ENCODE data around the gene TAOK3. TPM values are rescaled to one million over a fixed set of nuclear protein-coding genes. Genes with fewer than 3 reads are reported as not detected.

TAOK3 gene
- total and polyA plus RNA-seq, 2 of the 8 experiments (the other 6 are each of a cell fraction or from before 2014, with no cell fraction given) = 5.2 to 9.3 TPM

DNA sequence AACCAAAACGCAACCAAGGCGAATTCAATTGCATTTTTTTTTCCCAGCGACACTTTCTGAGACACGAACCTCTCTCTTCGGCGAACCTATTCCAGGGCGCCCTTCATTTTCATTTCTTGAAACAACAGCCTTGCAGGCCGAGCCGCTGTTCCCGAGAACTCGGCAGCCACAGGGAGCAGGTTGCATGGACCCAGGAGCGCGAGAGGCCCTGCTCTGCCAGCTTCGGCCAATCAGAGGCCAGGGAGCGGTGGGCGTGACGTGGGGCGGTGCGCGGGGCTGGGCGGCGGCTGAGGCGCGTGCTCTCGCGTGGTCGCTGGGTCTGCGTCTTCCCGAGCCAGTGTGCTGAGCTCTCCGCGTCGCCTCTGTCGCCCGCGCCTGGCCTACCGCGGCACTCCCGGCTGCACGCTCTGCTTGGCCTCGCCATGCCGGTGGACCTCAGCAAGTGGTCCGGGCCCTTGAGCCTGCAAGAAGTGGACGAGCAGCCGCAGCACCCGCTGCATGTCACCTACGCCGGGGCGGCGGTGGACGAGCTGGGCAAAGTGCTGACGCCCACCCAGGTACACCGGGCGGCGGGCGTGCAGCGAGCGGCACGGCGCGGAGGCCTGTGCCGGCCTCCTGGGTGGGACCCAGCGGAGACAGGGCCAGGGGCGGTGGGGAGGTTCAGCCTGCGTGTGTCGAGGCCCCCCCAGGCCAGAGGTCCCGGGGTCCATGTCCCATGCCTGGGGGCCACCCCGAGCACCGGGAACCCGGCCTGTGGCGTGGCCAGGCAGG, 236.7 kb downstream of the TAOK3 start, which contains the start of gene PEBP1 (continued):
- no peak for TF ChIP-seq SAP30 (IDR thresholded peaks at IDR 0.05; ENCODE audit: insufficient read depth, insufficient replicate concordance, low read length)
- no peak for TF ChIP-seq MAFK (IDR thresholded peaks at IDR 0.05; ENCODE audit: low read depth, low read length)
- 0 out of 4 replicates have a peak, but pooled peaks of 1 of the 2 experiments have one; percentile 52 for TF ChIP-seq SIN3A (conservative IDR thresholded peaks at IDR 0.05 in 1 of 2, IDR thresholded peaks at IDR 0.05 in 1 of 2; ENCODE audit: low read depth in 1 of 2, low read length in 2 of 2)
- TF ChIP-seq FOSL1 (IDR thresholded peaks at IDR 0.05; ENCODE audit: insufficient read depth, low read depth, low read length) = no peak
- TF ChIP-seq RXRA (IDR thresholded peaks at IDR 0.05; ENCODE audit: insufficient read depth, low read depth, low read length) = no peak
- no peak for TF ChIP-seq CHD1 (IDR thresholded peaks at IDR 0.05; ENCODE audit: low read depth, low read length)
- no peak for TF ChIP-seq GABPA (IDR thresholded peaks at IDR 0.05; ENCODE audit: borderline replicate concordance, insufficient read depth, low read length)
- no peak for TF ChIP-seq TEAD4 (IDR thresholded peaks at IDR 0.05; ENCODE audit: low read depth, low read length)
- TF ChIP-seq PHF8 (conservative IDR thresholded peaks at IDR 0.05; ENCODE audit: low read depth, low read length) = peak; percentile 74
- peak; percentile 80 for TF ChIP-seq CREB1 (IDR thresholded peaks at IDR 0.05)
- no peak for TF ChIP-seq NRF1 (IDR thresholded peaks at IDR 0.05; ENCODE audit: low read depth, low read length)
- TF ChIP-seq, protein P1, sequence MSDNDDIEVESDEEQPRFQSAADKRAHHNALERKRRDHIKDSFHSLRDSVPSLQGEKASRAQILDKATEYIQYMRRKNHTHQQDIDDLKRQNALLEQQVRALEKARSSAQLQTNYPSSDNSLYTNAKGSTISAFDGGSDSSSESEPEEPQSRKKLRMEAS (IDR thresholded peaks at IDR 0.05) = peak; percentile 92
- no peak for TF ChIP-seq KDM1A (IDR thresholded peaks at IDR 0.05; ENCODE audit: borderline replicate concordance, low read length)
- TF ChIP-seq BCL11A (IDR thresholded peaks at IDR 0.05; ENCODE audit: low read depth in 2 of 2, low read length in 2 of 2) = no peak
- TF ChIP-seq, protein P2, sequence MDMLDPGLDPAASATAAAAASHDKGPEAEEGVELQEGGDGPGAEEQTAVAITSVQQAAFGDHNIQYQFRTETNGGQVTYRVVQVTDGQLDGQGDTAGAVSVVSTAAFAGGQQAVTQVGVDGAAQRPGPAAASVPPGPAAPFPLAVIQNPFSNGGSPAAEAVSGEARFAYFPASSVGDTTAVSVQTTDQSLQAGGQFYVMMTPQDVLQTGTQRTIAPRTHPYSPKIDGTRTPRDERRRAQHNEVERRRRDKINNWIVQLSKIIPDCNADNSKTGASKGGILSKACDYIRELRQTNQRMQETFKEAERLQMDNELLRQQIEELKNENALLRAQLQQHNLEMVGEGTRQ (IDR thresholded peaks at IDR 0.05; ENCODE audit: low read length) = no peak
- TF ChIP-seq, protein P3, sequence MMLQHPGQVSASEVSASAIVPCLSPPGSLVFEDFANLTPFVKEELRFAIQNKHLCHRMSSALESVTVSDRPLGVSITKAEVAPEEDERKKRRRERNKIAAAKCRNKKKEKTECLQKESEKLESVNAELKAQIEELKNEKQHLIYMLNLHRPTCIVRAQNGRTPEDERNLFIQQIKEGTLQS (IDR thresholded peaks at IDR 0.05; ENCODE audit: insufficient read depth, low read depth, low read length) = no peak
- TF ChIP-seq SRF (IDR thresholded peaks at IDR 0.05; ENCODE audit: low read depth, low read length) = no peak
- TF ChIP-seq CBX8 (IDR thresholded peaks at IDR 0.05; ENCODE audit: borderline replicate concordance, low read depth, low read length) = no peak
- peak; percentile 82 for TF ChIP-seq CHD2 (IDR thresholded peaks at IDR 0.05; ENCODE audit: low read length)
- TF ChIP-seq BACH1 (IDR thresholded peaks at IDR 0.05; ENCODE audit: low read length) = peak; percentile 77
- no peak; the same call in 1 of the 2 replicates for TF ChIP-seq SUZ12 (IDR thresholded peaks at IDR 0.05; ENCODE audit: low read length)
- peak; percentile 87 for TF ChIP-seq RBBP5 (IDR thresholded peaks at IDR 0.05; ENCODE audit: borderline replicate concordance, low read depth, low read length)
- TF ChIP-seq SP1 (IDR thresholded peaks at IDR 0.05; ENCODE audit: low read depth, low read length) = no peak
